Rectal smooth muscle tissue (tissue), 1 donor: ENCODE measurements around the gene PIP4K2A.

Experiments
- H3K27ac ChIP-seq: one replicate; pipeline ENCODE4 v1.7.0; 2013; ENCODE audit warnings: low read depth, low read length, inconsistent platforms
- H3K27me3 ChIP-seq: one replicate; pipeline ENCODE4 v1.7.0; 2013; ENCODE audit warnings: low read length; ENCODE audit not compliant: control insufficient read depth, insufficient read depth
- H3K36me3 ChIP-seq: one replicate; pipeline ENCODE4 v1.7.0; 2013; ENCODE audit warnings: low read length; ENCODE audit not compliant: control insufficient read depth, insufficient read depth
- H3K4me1 ChIP-seq: one replicate; pipeline ENCODE4 v1.7.0; 2013; ENCODE audit warnings: low read length; ENCODE audit not compliant: control insufficient read depth, insufficient read depth
- H3K4me3 ChIP-seq: one replicate; pipeline ENCODE4 v1.7.0; 2013; ENCODE audit warnings: low read length
- H3K9ac ChIP-seq: one replicate; pipeline ENCODE4 v1.7.0; 2013; ENCODE audit warnings: low read length

PIP4K2A gene

GRCh38 chr10:22672319-22673090, 41.9 kb downstream of the PIP4K2A start:
- H3K27me3 ChIP-seq = no peaks in the 10 kb centered on the region
- H3K36me3 ChIP-seq = no peaks in the 10 kb centered on the region
- no peak overlapping the region for H3K4me3 ChIP-seq
- no peak overlapping the region for H3K27ac ChIP-seq
- H3K9ac ChIP-seq = no peak overlapping the region
- no peaks in the 10 kb centered on the region for H3K4me1 ChIP-seq

- Histone ChIP-seq H3K9ac (no peak overlapping the region), H3K4me1 (no peaks in the 10 kb centered on the region), H3K27ac (no peak overlapping the region), H3K36me3 (no peaks in the 10 kb centered on the region), H3K27me3 (no peaks in the 10 kb centered on the region), H3K4me3 (no peak overlapping the region)
These were observed 43.6 kb downstream of the PIP4K2A start for GRCh38 chr10:22670788-22671187.

GRCh38 chr10:22669163-22669711, 45.1 kb downstream of the PIP4K2A start:
- no peak overlapping the region for H3K4me3 ChIP-seq
- no peaks in the 10 kb centered on the region for H3K4me1 ChIP-seq
- no peak overlapping the region for H3K9ac ChIP-seq
- no peak overlapping the region for H3K27ac ChIP-seq
- H3K36me3 ChIP-seq = no peaks in the 10 kb centered on the region
- H3K27me3 ChIP-seq = no peaks in the 10 kb centered on the region

DNA sequence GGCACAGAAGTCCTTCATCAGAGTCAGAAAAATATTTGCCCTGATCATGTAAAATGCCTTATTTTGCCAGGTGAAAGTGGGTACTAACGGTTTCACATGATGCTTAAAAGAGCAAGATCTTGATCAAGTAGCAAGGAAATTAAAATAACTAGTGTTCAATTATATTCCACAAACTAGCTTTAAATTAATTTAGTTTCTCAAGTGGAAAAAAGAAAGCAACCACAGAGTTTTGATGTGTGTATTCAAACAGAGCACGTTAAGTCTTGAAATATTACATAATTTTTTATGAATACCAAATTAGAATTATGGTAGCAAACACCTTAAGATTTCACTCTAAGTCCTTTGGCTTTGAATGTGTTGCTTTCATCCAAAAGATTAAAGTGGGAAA, 47.3 kb downstream of the PIP4K2A start:
- Histone ChIP-seq H3K9ac (no peak overlapping the region), H3K27me3 (no peaks in the 10 kb centered on the region), H3K4me1 (no peaks in the 10 kb centered on the region), H3K27ac (no peak overlapping the region), H3K36me3 (no peaks in the 10 kb centered on the region), H3K4me3 (no peak overlapping the region)

GRCh38 chr10:22666287-22667092, 47.9 kb downstream of the PIP4K2A start:
- H3K4me1 ChIP-seq = no peaks in the 10 kb centered on the region
- no peak overlapping the region for H3K9ac ChIP-seq
- H3K27me3 ChIP-seq = no peaks in the 10 kb centered on the region
- no peaks in the 10 kb centered on the region for H3K36me3 ChIP-seq
- no peak overlapping the region for H3K4me3 ChIP-seq
- H3K27ac ChIP-seq = no peak overlapping the region

- Histone ChIP-seq H3K4me3 (no peak overlapping the region), H3K9ac (no peak overlapping the region), H3K36me3 (no peaks in the 10 kb centered on the region), H3K27ac (no peak overlapping the region), H3K27me3 (no peaks in the 10 kb centered on the region), H3K4me1 (no peaks in the 10 kb centered on the region)
These were observed 49.0 kb downstream of the PIP4K2A start for GRCh38 chr10:22665329-22665728.

DNA sequence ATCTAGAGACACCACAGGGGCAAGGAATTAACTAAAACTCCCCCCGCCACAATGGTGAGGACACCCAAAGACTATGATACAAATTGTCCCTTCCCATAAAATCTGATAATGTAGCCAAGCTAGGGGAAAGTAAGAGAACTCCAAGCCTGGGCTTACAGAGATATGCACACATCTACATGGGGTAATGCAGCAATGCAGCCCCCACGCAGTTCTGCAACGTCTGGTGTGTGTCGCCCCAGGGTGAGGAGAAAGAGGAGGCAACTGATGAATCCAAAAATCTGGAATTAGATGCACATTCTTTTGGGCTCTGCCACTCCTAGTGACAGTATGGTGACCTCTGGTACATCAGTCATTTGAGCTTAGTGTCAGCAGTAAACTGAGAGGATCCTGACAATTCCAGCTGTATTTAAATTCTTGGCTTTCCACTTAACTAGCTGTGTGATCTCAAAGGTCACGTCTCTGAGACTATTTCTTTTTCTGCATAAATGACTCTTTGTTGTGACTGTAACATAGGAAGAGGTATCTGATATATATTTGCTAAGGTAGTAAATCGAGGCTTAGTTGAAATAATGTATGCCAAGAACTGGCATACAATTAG, 51.5 kb downstream of the PIP4K2A start:
- H3K9ac ChIP-seq = no peak overlapping the region
- H3K36me3 ChIP-seq = no peaks in the 10 kb centered on the region
- no peak overlapping the region for H3K4me3 ChIP-seq
- H3K27me3 ChIP-seq = no peaks in the 10 kb centered on the region
- no peaks in the 10 kb centered on the region for H3K4me1 ChIP-seq
- H3K27ac ChIP-seq = no peak overlapping the region

GRCh38 chr10:22659866-22660265, 54.5 kb downstream of the PIP4K2A start:
- Histone ChIP-seq H3K4me3 (no peak overlapping the region), H3K4me1 (no peaks in the 10 kb centered on the region), H3K9ac (no peak overlapping the region), H3K27ac (no peak overlapping the region), H3K36me3 (no peaks in the 10 kb centered on the region), H3K27me3 (no peaks in the 10 kb centered on the region)

GRCh38 chr10:22658745-22659410, 55.5 kb downstream of the PIP4K2A start:
- H3K27ac ChIP-seq = no peak overlapping the region
- H3K9ac ChIP-seq = no peak overlapping the region
- no peak overlapping the region for H3K4me3 ChIP-seq
- no peaks in the 10 kb centered on the region for H3K27me3 ChIP-seq
- H3K36me3 ChIP-seq = no peaks in the 10 kb centered on the region
- H3K4me1 ChIP-seq = no peaks in the 10 kb centered on the region

- Histone ChIP-seq H3K4me1 (no peaks in the 10 kb centered on the region), H3K36me3 (no peaks in the 10 kb centered on the region), H3K27me3 (no peaks in the 10 kb centered on the region), H3K4me3 (no peak overlapping the region), H3K27ac (no peak overlapping the region), H3K9ac (no peak overlapping the region)
These were observed 56.7 kb downstream of the PIP4K2A start for GRCh38 chr10:22657566-22658225.

DNA sequence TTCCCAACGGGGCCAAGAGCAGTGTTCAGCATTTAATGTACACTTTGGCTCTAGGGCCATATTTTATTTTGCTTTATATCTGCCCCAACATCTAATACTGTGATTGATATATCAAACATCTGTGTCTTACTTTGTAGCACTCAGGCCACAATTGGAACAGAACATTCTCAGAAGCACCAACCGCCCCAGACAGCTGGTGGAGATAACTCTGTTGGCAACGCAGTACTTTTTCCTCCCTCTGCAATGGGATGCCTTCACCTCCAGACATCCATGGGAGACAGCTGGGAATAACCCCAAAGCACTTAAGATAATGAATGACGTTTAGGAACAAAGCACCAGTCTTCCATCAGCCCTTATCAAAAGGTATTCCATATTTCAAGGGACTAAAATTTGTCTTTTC, 57.4 kb downstream of the PIP4K2A start:
- Histone ChIP-seq H3K4me1 (no peaks in the 10 kb centered on the region), H3K9ac (no peak overlapping the region), H3K36me3 (no peaks in the 10 kb centered on the region), H3K4me3 (no peak overlapping the region), H3K27ac (no peak overlapping the region), H3K27me3 (no peaks in the 10 kb centered on the region)

DNA sequence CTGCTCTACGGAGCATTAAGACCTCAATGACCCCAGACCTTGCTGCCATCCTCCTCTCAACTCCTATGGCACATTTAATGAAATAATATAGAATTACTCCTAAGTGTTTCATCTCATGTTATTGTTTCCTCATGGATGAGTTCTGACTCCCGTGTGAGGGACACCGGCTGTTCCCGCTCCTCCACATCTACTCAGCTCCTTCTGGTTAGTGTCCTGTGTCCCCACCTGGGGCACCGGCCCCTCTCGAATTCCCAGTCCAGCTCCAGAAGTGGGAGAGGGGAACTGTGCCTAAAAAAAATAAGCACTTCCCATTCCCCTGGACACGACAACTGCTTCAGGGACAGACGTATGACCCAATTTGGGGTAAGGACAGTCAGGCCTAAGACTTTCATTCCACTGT, 58.3 kb downstream of the PIP4K2A start:
- Histone ChIP-seq H3K36me3 (no peaks in the 10 kb centered on the region), H3K27ac (no peak overlapping the region), H3K4me1 (no peaks in the 10 kb centered on the region), H3K4me3 (no peak overlapping the region), H3K9ac (no peak overlapping the region), H3K27me3 (no peaks in the 10 kb centered on the region)
